Suprapubic skin (tissue), 4 donors: ENCODE measurements around the gene NDN. TPM values are rescaled to one million over a fixed set of nuclear protein-coding genes. Genes with fewer than 3 reads are reported as not detected.

Experiments used
- DNase-seq, 2 donors: peaks; one replicate each; pipeline ENCODE4 v3.0.0-alpha.2; 2019; ENCODE audit warnings: low spot score in 2 of 2
- H3K27ac ChIP-seq: fragments of 200-600 bp; sonication (generic); one replicate; pipeline ENCODE4 v1.5.1; 2019
- H3K27me3 ChIP-seq: fragments of 200-600 bp; sonication (generic); one replicate; pipeline ENCODE4 v1.5.1; 2019
- H3K36me3 ChIP-seq: fragments of 200-600 bp; sonication (generic); one replicate; pipeline ENCODE4 v1.5.1; 2019
- H3K4me1 ChIP-seq: fragments of 200-600 bp; sonication (generic); one replicate; pipeline ENCODE4 v1.5.1; 2019
- H3K4me3 ChIP-seq: fragments of 200-600 bp; sonication (generic); one replicate; pipeline ENCODE4 v1.5.1; 2019; ENCODE audit warnings: mild to moderate bottlenecking
- H3K9me3 ChIP-seq: fragments of 200-600 bp; sonication (generic); one replicate; pipeline ENCODE4 v1.5.1; 2019
- EP300 ChIP-seq: sonication (generic); formaldehyde crosslinking; IDR thresholded peaks from one replicate; pipeline ENCODE4 v1.6.1; 2017; ENCODE audit warnings: antibody characterized with exemption
- POLR2A ChIP-seq, 2 donors: fragments of 450-650 bp; IDR thresholded peaks; one replicate each; pipeline ENCODE4 v1.6.1; 2017; ENCODE audit warnings: antibody characterized with exemption in 2 of 2, mild to moderate bottlenecking in 2 of 2, moderate library complexity in 2 of 2
- POLR2AphosphoS5 ChIP-seq, 3 donors: sonication (generic); formaldehyde crosslinking; IDR thresholded peaks; one replicate each; pipeline ENCODE4 v1.6.1; 2017; ENCODE audit warnings: antibody characterized with exemption in 3 of 3
- WGBS: methylation state at CpG from one replicate; pipeline ENCODE4 v1.1.5; 2018; 5-methylcytosine and 5-hydroxymethylcytosine counted together
- total RNA-seq, 4 donors: library from RNA; depleted of rRNA; stranded (reverse); fragments of >200 nt; gene quantifications; one replicate each; pipeline ENCODE4 v1.1.0, GENCODE V29; 2016
- TF ChIP-seq, protein P1 (sequence below), 2 donors: fragments of 200-600 bp in 1 of 2; fragments of 450-650 bp in 1 of 2; sonication (generic) in 1 of 2; IDR thresholded peaks; one replicate each; pipeline ENCODE4 v1.5.1; 2016 to 2019; ENCODE audit warnings: antibody characterized with exemption in 2 of 2, mild to moderate bottlenecking in 1 of 2, moderate library complexity in 1 of 2

NDN gene
- total RNA-seq, 4 donors from 2014 or later = 8.2 to 14.8 (median 8.9) TPM

GRCh38 chr15:23671481-23671880 lies 15.6 kb downstream of the NDN start:
- Histone ChIP-seq H3K36me3 (no peaks in the 10 kb centered on the region), H3K9me3 (no peaks in the 10 kb centered on the region), H3K27ac (no peak overlapping the region), H3K27me3 (no peaks in the 10 kb centered on the region), H3K4me3 (no peak overlapping the region), H3K4me1 (no peaks in the 10 kb centered on the region)
- 58% methylated on average over 3 of the region's 3 CpGs for WGBS
- TF ChIP-seq POLR2A (IDR thresholded peaks at IDR 0.05) = no peak
- DNase-seq = no peak

- Histone ChIP-seq H3K4me1 (no peaks in the 10 kb centered on the region), H3K9me3 (no peaks in the 10 kb centered on the region), H3K27ac (no peak overlapping the region), H3K36me3 (no peaks in the 10 kb centered on the region), H3K27me3 (no peaks in the 10 kb centered on the region), H3K4me3 (no peak overlapping the region)
- TF ChIP-seq EP300 = no peak
- no peak for TF ChIP-seq POLR2AphosphoS5 (IDR thresholded peaks at IDR 0.05)
- 96% methylated on average over 1 of the region's 1 CpG for WGBS
- DNase-seq = no peak
Observed at GRCh38 chr15:23670970-23671369, 16.1 kb downstream of the NDN start.

DNA sequence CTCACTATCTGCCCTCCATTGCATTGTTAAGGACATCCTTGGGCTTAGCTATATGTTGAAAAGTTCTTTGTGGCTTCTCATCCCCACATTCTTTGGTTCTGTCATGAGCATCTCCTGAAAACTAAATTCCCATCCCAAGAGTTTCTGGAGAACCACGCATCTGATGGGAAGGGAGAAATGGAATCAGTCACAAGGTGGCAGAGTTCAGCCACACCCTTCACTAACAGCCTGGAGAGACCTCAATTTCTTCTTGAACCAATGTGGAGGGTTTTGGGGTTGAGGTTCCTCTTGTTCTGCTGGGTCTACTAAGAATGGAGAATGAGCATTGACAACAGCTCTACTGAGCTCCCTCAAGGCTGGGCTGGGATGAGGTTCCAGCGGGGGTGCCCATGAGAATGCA lies 23.9 kb downstream of the NDN start:
- no peaks in the 10 kb centered on the region for H3K9me3 ChIP-seq
- 66% methylated on average over 2 of the region's 2 CpGs for WGBS

DNA sequence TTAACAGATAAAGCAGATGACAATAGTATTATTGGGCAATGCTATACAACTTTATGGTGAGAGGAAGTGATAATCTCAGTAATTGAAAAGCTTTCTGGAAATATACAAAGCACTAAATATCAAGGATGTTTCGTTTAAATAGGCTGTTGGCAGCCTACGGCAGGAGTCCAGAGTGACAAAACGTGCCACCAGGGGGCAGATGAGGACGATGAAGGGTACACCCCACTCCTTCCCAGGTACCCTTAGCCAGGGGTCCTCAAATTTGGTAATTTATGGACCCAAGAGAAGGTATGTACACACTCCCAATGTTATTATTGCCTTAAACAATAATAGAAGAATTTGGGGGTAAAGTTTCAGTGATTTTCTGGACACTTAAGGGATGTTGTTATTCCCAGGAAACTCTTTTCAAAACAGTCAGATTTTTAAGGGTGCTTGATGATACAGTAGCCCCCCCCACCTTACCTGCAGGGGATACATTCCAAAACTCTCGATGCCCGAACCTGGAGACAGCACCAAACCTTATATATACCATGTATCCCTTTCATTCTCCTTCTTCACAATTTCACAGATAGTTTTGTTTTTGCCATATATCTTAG lies 38.1 kb downstream of the NDN start:
- H3K9me3 ChIP-seq = no peaks in the 10 kb centered on the region
- peaks cover 19% of the 10 kb centered on the region for H3K27me3 ChIP-seq
- H3K4me1 ChIP-seq = no peaks in the 10 kb centered on the region
- 27% methylated on average over 6 of the region's 6 CpGs for WGBS
- DNase-seq = no peak
- TF ChIP-seq, protein P1, sequence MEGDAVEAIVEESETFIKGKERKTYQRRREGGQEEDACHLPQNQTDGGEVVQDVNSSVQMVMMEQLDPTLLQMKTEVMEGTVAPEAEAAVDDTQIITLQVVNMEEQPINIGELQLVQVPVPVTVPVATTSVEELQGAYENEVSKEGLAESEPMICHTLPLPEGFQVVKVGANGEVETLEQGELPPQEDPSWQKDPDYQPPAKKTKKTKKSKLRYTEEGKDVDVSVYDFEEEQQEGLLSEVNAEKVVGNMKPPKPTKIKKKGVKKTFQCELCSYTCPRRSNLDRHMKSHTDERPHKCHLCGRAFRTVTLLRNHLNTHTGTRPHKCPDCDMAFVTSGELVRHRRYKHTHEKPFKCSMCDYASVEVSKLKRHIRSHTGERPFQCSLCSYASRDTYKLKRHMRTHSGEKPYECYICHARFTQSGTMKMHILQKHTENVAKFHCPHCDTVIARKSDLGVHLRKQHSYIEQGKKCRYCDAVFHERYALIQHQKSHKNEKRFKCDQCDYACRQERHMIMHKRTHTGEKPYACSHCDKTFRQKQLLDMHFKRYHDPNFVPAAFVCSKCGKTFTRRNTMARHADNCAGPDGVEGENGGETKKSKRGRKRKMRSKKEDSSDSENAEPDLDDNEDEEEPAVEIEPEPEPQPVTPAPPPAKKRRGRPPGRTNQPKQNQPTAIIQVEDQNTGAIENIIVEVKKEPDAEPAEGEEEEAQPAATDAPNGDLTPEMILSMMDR (IDR thresholded peaks at IDR 0.05) = peak in 1 of 2 donors; percentile 27
- TF ChIP-seq POLR2AphosphoS5 (IDR thresholded peaks at IDR 0.05) = no peak
- H3K36me3 ChIP-seq = no peaks in the 10 kb centered on the region
- no peak overlapping the region for H3K4me3 ChIP-seq
- H3K27ac ChIP-seq = no peak overlapping the region

More for the DNA sequence above, 23.9 kb downstream of the NDN start:
- Histone ChIP-seq H3K27ac (no peak overlapping the region), H3K4me1 (no peaks in the 10 kb centered on the region), H3K27me3 (no peaks in the 10 kb centered on the region), H3K36me3 (no peaks in the 10 kb centered on the region), H3K4me3 (no peak overlapping the region)
- no peak for TF ChIP-seq POLR2AphosphoS5 (IDR thresholded peaks at IDR 0.05)
- no peak for TF ChIP-seq EP300
- TF ChIP-seq POLR2A (IDR thresholded peaks at IDR 0.05) = no peak
- TF ChIP-seq, protein P1 (IDR thresholded peaks at IDR 0.05) = no peak
- DNase-seq = no peak

DNA sequence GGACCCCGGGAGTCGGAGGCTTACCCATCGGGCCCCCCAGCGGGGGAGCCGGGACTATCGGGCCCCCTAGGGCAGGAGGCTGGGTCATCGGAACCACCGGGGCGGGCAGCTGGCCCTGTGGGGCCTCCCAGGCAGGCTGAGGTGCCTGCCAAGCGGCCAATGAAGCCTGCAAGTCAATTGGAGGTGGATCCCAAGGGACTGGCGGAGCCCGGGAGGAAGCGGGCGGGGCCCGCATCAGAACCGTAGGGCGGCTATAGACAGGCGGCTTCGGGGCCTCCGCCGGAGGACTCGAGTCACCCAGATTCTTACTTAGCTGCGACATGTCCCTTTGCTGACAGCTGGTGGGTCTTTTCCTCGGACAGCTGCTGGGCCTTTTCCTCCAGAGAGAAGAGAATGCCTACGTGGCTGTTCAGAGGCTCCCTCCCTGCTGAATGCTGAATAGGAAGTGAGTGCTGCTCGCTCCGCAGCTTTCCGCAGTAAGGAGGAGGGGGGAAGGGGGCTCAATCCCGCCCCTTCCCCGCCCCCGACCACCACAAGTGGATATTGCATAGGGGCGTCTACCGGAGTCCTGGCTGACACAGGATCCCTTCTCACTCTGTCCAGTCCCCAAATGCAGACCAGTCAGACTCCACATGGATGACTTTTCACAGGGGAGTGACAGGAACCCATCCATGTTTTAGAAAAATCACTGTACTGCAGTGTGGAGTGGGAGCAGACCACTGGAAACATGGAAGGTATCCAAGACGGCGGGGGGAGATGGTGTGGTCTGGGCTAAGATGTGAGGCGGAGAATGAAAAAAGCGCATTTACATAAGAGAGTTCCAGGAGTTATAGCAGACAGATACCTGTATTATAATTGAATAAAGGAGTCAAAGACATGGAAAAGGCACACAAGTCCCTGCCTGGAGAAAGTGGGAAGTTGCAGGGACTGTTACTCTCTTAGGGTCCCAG lies 39.4 kb downstream of the NDN start, which contains the start of gene MAGEL2:
TSS of gene MAGEL2 (minus strand) at position 447 of the 950 bp plus-strand sequence. CDS start at position 322, 125 bp downstream.
- DNase-seq = no peak
- Histone ChIP-seq H3K4me1 (no peaks in the 10 kb centered on the region), H3K36me3 (no peaks in the 10 kb centered on the region), H3K27ac (no peak within 1 kb of the TSS), H3K9me3 (no peaks in the 10 kb centered on the region), H3K27me3 (peaks cover 19% of the 10 kb centered on the region), H3K4me3 (peak within 1 kb of the TSS; percentile 35)
- TF ChIP-seq EP300 (no peak), POLR2A (IDR thresholded peaks at IDR 0.05) (no peak), POLR2AphosphoS5 (IDR thresholded peaks at IDR 0.05) (no peak)
- TF ChIP-seq, protein P1 (IDR thresholded peaks at IDR 0.05) = no peak
- 47% methylated on average over 25 of the region's 37 CpGs for WGBS

DNA sequence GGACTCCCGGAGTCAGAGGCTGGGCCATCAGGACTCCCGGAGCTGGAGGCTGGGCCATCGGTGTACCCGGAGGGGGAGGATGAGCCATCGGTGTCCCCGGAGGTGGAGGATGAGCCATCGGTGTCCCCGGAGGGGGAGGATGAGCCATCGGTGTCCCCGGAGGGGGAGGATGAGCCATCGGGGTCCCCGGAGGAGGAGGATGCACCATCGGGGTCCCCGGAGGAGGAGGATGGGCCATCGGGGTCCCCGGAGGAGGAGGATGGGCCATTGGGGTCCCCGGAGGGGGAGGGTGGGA lies 40.2 kb downstream of the NDN start:
- H3K4me3 ChIP-seq = peak overlapping the region; percentile 35
- H3K27ac ChIP-seq = no peak overlapping the region
- 57% methylated on average over 16 of the region's 17 CpGs for WGBS
- no peaks in the 10 kb centered on the region for H3K36me3 ChIP-seq
- H3K27me3 ChIP-seq = peaks cover 19% of the 10 kb centered on the region
- no peaks in the 10 kb centered on the region for H3K9me3 ChIP-seq
- no peaks in the 10 kb centered on the region for H3K4me1 ChIP-seq
- no peak for DNase-seq
- TF ChIP-seq POLR2AphosphoS5 (IDR thresholded peaks at IDR 0.05) = no peak
- TF ChIP-seq, protein P1 (IDR thresholded peaks at IDR 0.05) = no peak
- TF ChIP-seq EP300 = no peak
- no peak for TF ChIP-seq POLR2A (IDR thresholded peaks at IDR 0.05)
